BLaER1 treated with 17β-estradiol and CSF1 and Interleukin-3, amounts not matched to agents 10 nM and 100 nM (cell line): ENCODE results near the gene WNT11.

Experiments
- H3K27ac ChIP-seq, 11 experiments: shearing (Covaris generic); formaldehyde crosslinking; 2 replicates each; pipeline ENCODE4 v1.8.1; 2022
- H3K27me3 ChIP-seq, 11 experiments: shearing (Covaris generic); formaldehyde crosslinking; 2 replicates each; pipeline ENCODE4 v1.8.1; 2022
- H3K36me3 ChIP-seq, 11 experiments: shearing (Covaris generic); formaldehyde crosslinking; 2 replicates each; pipeline ENCODE4 v1.8.1; 2022
- H3K4me1 ChIP-seq, 10 experiments: shearing (Covaris generic); formaldehyde crosslinking; 2 replicates each; pipeline ENCODE4 v1.8.1; 2022
- H3K4me2 ChIP-seq, 11 experiments: shearing (Covaris generic); formaldehyde crosslinking; 2 replicates each; pipeline ENCODE4 v1.8.1; 2022
- H3K4me3 ChIP-seq, 10 experiments: shearing (Covaris generic); formaldehyde crosslinking; 2 replicates each; pipeline ENCODE4 v1.8.1; 2022
- H3K9ac ChIP-seq, 11 experiments: shearing (Covaris generic); formaldehyde crosslinking; 2 replicates each; pipeline ENCODE4 v1.8.1; 2022
- H3K9me3 ChIP-seq, 11 experiments: shearing (Covaris generic); formaldehyde crosslinking; replicated peaks in 1 of 11; 2 replicates each; pipeline ENCODE4 v1.8.1; 2022
- H4K20me1 ChIP-seq, 11 experiments: shearing (Covaris generic); formaldehyde crosslinking; 2 replicates each; pipeline ENCODE4 v1.8.1; 2022
- Cebpa-rat ChIP-seq, 11 experiments: shearing (Covaris generic); IDR thresholded peaks; 2 replicates each; pipeline ENCODE4 v1.8.1; 2022

The WNT11 gene

DNA sequence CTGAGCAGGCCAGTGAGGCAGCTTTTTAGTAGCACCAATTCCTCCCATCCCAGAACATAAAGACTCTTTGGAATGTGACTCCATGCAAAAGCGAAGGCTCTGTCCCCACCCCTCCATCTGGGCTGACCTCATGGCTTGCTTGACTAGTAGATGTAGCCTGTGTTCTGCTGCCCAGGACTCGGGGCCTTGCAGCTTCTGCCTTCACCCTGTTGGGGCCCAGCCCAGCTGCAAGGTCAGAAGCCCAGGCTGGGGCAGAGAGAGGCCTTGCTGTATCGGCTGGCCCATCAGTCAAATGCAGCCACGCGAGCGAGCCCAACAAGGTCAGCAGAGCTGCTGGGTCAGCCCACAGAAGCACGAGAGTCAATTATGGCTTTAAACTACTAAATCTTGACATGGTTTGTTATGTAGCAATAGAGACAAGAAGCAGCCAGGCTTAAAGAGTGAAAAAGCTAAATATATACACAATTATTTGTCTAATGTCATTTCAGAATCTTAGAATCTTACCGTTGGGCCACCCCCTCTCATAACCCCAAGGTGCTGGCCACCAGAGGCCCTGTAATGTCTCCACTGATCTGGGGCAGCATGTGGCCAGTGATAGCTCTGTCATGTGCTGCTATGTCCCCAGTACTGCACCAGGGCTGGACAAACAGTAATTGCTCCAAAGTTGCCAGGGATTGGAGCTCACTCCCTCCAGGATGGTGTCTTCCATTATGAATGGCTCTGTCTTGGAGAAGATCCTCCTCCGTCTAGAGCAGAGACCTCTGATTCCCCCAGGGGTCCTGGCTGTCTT is 10.4 kb upstream of the WNT11 start:
- Histone ChIP-seq H3K9ac (no peak overlapping the region), H3K27ac (no peak overlapping the region), H3K4me2 (peak overlapping the region in 5 of 11 experiments; percentile 20 to 58 (median 36); a peak in 9 of 22 replicates), H3K9me3 (no peaks in the 10 kb centered on the region; a peak in 1 of 22 replicates), H3K36me3 (no peaks in the 10 kb centered on the region), H3K4me1 (peaks cover 0 to 27% (median 14%) of the 10 kb centered on the region in 10 experiments; a peak in 15 of 20 replicates), H3K27me3 (peaks cover 18 to 29% (median 21%) of the 10 kb centered on the region in 11 experiments), H4K20me1 (peaks cover 0 to 5% (median under 1%) of the 10 kb centered on the region in 11 experiments; a peak in 5 of 22 replicates), H3K4me3 (no peak overlapping the region)
- TF ChIP-seq Cebpa-rat (IDR thresholded peaks at IDR 0.05) = no peak

DNA sequence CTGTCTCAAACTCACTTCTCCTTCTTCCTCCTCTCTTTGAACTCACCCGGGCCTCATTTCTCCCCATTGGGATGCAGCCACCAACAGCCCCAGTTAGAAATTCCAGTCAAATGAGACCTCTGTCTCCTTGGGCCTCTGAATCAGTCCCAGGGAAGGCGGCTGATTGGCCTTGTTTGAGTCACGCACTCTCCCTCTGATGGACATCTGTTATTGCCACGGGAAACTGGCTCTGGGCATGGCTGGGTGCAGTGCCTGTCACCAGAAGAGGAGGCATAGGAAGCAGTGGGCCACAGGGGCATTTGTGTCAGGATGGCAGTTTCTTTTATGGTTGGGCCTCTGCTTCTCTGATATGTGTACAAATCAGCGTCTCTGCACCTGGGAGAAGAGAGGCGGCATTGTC is 9.6 kb upstream of the WNT11 start:
- TF ChIP-seq Cebpa-rat (IDR thresholded peaks at IDR 0.05) = no peak
- H3K4me3 ChIP-seq = no peak overlapping the region
- peaks cover 0 to 13% (median 7%) of the 10 kb centered on the region in 11 experiments; a peak in 14 of 22 replicates for H4K20me1 ChIP-seq
- H3K27ac ChIP-seq = peak overlapping the region in 2 of 11 experiments; percentile 11 to 13; a peak in 2 of 22 replicates
- H3K36me3 ChIP-seq = no peaks in the 10 kb centered on the region
- H3K4me2 ChIP-seq = peak overlapping the region in 9 of 11 experiments; percentile 20 to 58 (median 35); a peak in 16 of 22 replicates
- H3K27me3 ChIP-seq = peaks cover 26 to 37% (median 29%) of the 10 kb centered on the region in 11 experiments
- no peak overlapping the region for H3K9ac ChIP-seq
- no peaks in the 10 kb centered on the region for H3K9me3 ChIP-seq
- H3K4me1 ChIP-seq = peaks cover 0 to 27% (median 15%) of the 10 kb centered on the region in 10 experiments; a peak in 16 of 20 replicates

DNA sequence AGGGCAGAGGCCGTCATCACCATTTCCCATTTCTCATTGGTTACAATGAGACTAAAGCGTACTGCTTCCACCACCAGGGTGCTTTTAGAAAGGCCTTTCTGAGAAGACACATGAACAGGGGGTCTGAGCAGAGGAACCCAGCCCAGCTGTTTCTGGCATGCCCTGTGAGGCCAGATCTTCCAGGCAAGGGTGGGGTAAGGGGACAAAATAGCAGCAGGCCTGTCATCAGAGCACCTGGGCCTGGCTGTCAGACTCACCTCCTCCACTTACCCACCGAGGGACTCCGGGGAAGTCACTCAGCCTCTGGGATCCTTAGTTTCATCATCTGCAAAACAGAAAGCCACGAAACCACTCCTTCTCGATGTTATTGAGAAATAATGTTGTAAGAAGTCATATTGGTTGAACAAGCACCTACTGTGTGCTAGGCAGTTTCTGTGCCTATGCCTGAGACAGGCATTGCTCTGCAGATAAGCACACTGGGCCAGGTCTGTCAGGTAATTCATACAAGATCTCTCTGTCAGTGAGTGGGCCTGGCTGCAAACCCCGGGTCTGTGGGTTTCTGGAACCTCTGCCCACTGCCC is 8.8 kb upstream of the WNT11 start:
- Histone ChIP-seq H3K36me3 (no peaks in the 10 kb centered on the region), H3K9ac (no peak overlapping the region), H3K4me2 (peak overlapping the region in 9 of 11 experiments; percentile 20 to 58 (median 35); a peak in 16 of 22 replicates), H3K27me3 (peaks cover 34 to 45% (median 38%) of the 10 kb centered on the region in 11 experiments), H3K27ac (peak overlapping the region in 1 of 11 experiments; percentile 13; a peak in 1 of 22 replicates), H4K20me1 (peaks cover 0 to 21% (median 16%) of the 10 kb centered on the region in 11 experiments; a peak in 16 of 22 replicates), H3K4me1 (peaks cover 8 to 36% (median 24%) of the 10 kb centered on the region in 10 experiments; a peak in 18 of 20 replicates), H3K4me3 (no peak overlapping the region), H3K9me3 (no peaks in the 10 kb centered on the region)
- TF ChIP-seq Cebpa-rat (IDR thresholded peaks at IDR 0.05) = peak in 2 of 11 experiments; percentile 21 to 43; a peak in 1 of 22 replicates

DNA sequence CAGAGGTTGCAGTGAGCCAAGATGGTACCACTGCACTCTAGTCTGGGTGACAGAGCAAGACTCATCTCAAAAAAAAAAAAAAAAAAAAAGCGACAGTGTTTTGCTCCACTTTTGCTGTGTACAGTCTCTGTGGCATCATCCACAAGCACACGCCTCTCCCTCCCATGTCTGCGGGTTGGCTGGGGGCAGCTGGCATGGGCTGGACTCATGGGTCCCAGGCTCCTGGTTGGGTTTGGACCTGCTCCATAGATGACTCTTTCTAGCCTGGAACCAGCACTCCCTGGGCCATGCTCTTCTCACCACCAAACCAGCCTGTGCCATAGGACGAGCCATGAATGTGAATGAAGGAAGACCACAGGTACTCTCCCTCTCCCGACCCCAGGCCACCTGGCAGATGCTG is 7.9 kb upstream of the WNT11 start:
- no peaks in the 10 kb centered on the region for H3K36me3 ChIP-seq
- no peak overlapping the region for H3K4me2 ChIP-seq
- H3K9ac ChIP-seq = no peak overlapping the region
- H3K9me3 ChIP-seq = no peaks in the 10 kb centered on the region
- H3K27me3 ChIP-seq = peaks cover 43 to 54% (median 47%) of the 10 kb centered on the region in 11 experiments
- peaks cover 10 to 42% (median 30%) of the 10 kb centered on the region in 10 experiments; a peak in 18 of 20 replicates for H3K4me1 ChIP-seq
- no peak overlapping the region for H3K4me3 ChIP-seq
- no peak overlapping the region for H3K27ac ChIP-seq
- no peak for TF ChIP-seq Cebpa-rat (IDR thresholded peaks at IDR 0.05)
- peaks cover 0 to 30% (median 19%) of the 10 kb centered on the region in 11 experiments; a peak in 16 of 22 replicates for H4K20me1 ChIP-seq

DNA sequence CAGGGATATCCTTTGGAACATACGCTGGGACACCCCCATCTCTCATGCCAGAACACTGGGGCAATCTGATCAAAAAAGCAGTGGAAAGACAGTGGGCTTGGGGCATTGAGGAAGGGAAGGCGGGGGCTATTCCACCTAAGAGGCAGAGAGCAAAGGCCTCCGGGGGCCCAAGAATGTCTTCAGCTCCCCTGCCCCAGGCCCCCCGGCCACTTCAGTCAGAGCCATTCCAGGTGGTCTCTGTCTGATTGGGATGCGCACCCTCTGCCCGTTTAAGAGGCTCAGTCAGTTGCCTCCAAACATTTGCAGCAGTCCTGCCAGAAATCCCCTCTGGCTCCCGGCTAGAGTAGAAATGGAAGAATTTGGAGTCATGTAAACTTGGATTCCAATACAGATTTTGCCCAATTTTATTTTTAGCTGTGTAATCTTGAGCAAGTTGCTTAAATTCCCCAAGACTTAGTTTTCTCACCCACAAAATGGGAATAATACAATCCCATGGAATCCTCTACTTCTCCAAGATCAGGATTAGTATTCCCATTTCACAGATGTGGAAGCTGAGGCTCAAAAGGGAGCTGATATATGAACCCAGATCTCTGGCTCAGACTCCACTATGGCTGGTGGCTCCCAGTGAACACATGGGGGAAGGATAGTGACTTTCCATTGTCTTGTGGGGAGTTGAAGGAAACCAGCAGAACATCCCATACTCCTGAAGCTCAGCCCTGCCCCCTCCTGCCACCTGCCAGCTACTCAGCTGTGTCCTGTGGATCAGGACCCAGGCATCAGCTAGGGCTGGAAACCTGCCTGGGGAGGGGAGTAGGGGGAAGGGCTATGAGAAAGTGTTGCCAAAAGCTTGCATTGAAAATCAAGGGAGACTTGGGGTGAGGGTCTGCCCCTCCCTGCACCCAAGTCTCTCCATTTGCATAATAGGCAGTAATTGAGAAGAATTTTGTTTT is 6.1 kb upstream of the WNT11 start:
- H3K27me3 ChIP-seq = peaks cover 61 to 72% (median 65%) of the 10 kb centered on the region in 11 experiments
- H3K4me1 ChIP-seq = peaks cover 24 to 59% (median 46%) of the 10 kb centered on the region in 10 experiments; a peak in 19 of 20 replicates
- peaks cover 0 to 46% (median 32%) of the 10 kb centered on the region in 11 experiments; a peak in 16 of 22 replicates for H4K20me1 ChIP-seq
- no peak overlapping the region for H3K4me2 ChIP-seq
- no peak overlapping the region for H3K9ac ChIP-seq
- H3K9me3 ChIP-seq = no peaks in the 10 kb centered on the region; a peak in 1 of 22 replicates
- no peak overlapping the region for H3K4me3 ChIP-seq
- H3K36me3 ChIP-seq = no peaks in the 10 kb centered on the region
- no peak overlapping the region for H3K27ac ChIP-seq
- TF ChIP-seq Cebpa-rat (IDR thresholded peaks at IDR 0.05) = no peak

DNA sequence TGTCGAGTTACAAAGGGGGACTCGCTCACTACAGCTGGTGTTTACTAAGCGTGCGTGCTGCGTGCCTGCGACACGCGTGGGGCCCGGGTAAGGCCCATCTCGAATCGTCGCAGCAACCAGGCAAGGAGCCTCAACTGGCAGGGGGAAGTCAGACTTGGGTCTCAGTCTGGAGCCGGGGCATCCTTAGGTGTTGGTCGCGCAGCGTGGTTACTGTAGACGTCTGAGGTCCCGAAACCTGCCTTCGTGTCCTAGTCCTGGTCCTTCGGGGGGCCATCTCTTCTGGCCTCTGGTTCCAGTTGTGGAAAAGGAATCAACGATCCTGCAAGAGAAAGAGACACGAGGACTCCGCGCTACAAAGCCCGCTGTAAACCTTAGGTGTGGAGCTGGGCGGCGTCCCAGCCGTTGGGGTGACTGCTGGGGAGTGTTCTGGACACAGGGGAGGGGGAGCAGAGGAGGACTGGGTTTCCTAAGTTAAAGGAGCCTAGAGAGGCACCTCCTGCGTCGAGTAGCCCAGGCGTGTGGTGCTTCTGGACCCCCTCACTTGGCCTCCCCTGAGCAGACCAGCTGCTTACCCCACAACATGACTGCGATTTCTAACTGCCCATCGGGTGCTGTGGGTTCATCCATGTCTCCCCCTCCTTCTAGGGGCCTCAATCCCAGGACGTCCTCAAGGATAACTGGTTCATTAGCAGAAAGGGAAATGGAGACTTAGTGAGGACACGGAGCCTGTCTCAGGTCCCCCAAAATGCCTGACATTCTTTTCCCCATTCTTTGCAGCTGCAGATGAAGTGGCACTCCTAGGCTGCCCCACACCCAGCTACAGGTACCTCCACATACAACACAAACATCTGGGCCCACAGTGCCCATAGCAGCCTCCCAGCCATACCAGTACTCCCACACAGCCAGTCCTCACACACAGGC is 4.9 kb upstream of the WNT11 start:
- Histone ChIP-seq H3K27ac (no peak overlapping the region), H3K4me1 (peaks cover 36 to 63% (median 57%) of the 10 kb centered on the region in 10 experiments), H3K27me3 (peaks cover 73 to 84% (median 77%) of the 10 kb centered on the region in 11 experiments), H3K9ac (peak overlapping the region in 5 of 11 experiments; percentile 9 to 58 (median 43); a peak in 6 of 22 replicates), H4K20me1 (peaks cover 0 to 57% (median 43%) of the 10 kb centered on the region in 11 experiments; a peak in 16 of 22 replicates), H3K36me3 (no peaks in the 10 kb centered on the region), H3K4me3 (peak overlapping the region; percentile 47 to 71 (median 64)), H3K9me3 (no peaks in the 10 kb centered on the region; a peak in 1 of 22 replicates), H3K4me2 (peak overlapping the region; percentile 91 to 100 (median 99))
- TF ChIP-seq Cebpa-rat (IDR thresholded peaks at IDR 0.05) = no peak
